HG02623 (cell line): ENCODE results near the gene TEX36.
"Not testable (repeated sequence)": the region's sequence is repeated elsewhere in the genome, so short reads cannot be mapped to it uniquely, and the experiment has no call there.

Source experiments
- ATAC-seq: cut with Tn5 transposase; IDR thresholded peaks from one replicate; pipeline ENCODE4 v1.9.1; 2021; ENCODE audit warnings: moderate library complexity; ENCODE audit not compliant: unreplicated experiment

The TEX36 gene

DNA sequence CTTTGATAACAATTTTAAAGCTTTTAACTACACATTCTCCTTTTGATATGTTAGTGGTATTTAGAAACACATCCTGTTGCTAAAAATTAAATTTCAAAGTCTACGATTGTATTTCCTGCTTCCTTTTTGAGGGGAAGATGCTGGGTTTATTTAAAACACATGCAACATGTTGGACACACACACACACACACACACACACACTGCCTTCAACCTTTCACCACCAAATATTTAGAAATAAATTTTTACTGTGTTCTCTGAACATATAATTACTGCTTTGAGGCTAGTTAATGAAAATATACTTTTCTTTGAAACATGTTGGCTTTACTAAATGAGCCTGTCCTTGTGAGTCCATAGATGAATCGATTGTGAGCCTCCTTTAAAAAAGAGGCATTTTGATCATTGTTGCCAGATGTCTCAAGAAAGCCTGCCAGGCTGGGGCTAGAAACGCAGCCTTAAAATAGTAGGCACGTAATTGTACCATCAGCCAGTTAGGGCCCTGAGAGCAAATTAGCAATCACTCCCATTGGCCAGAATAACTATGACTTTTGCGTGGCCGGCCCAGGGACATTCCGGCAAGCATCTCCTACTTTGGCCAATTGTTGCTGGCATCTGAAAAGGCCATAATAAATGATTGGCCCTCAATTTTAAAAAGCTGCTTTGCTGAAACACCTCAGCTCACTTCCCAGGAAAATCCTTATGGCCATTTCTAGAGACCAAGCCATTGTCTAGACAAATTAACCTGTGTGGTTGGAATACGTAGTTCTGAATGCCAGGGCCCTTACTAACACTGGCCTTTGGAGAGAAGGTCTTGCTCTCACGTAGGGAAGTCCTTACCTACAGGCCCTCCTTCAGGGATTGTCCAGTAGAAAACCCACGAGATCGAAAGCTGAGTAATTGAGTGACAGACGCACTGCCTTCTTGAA is 9.9 kb upstream of the TEX36 start:
- no peak for ATAC-seq

DNA sequence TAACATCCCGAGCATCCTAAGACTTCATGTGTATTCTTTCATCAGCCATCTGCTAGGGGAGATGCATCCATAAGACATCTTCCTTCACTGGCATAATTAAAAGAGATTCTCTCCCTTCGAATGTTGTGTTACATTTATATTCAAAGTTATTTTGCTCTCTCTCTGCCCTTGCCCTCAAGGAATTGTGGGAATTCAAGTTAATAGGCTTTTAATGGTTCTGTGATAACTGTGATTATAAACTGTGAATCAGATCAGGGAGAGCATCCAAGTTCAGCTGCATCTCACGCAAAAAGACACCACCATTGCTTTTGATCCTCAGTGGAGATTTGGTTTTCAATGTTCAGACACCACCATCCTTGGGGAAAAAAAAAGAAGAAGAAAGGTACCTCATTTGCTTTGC is 9.2 kb upstream of the TEX36 start:
- ATAC-seq: no peak

DNA sequence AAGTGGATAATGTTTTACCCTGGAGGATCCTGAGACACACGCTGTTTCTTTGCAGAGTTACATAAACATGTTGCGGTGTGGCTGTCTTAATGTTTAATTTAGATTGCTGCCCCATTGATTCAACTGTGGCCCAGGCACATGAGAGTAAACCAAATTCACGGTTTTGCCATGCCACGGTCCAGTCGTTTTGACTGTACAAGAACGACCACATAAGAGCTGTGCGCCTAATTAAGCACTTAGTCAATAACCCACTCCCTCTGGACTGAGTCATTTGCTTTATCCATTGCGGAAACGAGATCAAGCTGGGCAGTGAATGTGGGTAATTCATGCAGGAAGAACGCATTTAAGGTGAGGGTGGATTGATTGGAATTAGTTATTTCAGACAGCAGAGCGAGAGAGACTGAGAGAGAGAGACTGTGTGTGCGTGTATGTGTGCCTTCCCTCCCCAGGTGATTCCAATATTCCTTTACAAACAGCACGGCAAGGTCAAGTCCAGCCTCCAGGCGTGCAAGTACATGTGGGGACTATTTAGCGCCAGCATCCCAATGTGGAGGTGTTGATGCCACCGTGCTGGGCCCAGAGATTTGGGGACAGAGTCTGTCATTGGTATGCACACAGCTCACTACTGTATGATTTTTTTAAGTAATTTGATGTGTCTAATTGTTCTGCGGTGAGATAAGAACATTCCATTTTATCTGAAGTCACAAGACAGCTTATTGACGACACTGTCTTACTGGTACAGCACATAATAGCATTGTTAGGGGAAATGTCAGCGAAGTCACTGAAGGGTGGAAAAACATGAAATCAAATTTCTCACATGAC is 8.4 kb upstream of the TEX36 start:
- ATAC-seq: no peak

DNA sequence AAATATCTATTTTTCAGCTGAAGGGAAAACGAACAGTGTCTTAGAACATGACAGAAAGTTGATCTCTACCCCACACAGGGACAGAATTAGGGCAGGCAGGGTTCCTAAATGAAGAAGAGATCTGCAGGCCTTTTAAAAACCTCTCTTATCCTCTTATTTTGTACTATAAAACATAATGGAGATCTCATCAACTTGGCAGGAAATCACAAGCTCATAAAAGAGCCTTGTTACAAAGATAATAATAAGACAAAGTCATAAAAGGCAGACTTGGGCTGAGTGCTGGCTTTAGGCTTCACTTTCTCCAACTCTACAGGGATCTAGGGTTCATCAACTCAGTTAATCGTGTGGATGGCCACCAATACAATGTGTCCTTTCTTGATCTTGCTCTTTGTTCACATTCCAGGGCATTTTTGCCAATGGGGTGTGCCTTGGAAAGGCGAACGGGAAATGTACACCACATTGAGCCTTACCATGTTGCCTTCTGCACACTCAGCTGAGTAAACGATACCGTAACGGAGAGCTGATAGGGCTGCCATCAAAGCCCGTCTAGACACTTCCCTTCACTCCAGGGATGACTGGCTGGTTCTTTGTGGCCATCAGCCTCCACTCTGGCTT is 7.1 kb upstream of the TEX36 start:
- no peak for ATAC-seq

DNA sequence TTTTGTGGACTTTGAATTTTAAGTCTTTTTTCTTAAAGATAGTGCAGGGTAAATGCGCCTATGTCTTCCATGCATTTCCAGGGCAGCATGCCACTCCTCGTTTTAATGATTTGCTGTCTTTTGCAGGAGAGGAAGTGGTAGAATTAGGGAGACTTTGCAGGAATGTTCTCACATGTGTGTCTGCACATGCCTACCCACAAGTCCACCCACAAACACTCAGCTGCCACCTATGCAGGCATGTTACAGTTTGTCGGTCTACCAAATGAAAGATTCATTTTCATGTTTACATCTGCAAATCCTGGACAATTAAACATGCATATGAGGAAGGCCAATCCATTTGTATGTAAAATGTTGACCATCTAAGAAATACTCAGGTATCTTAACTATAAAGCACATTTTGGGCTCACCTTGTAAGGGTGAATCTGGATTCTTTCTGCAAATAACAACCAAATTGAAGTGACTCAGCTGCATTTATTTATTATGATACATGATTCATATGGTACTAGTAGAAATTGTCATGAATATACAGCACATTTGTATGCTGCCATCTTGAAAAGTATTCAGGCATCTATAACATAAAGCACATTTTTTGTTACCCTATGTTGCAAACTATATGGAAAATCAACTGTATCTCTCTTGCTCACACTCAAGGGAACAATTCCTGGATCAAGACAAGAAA is 4.7 kb upstream of the TEX36 start:
- no peak for ATAC-seq

DNA sequence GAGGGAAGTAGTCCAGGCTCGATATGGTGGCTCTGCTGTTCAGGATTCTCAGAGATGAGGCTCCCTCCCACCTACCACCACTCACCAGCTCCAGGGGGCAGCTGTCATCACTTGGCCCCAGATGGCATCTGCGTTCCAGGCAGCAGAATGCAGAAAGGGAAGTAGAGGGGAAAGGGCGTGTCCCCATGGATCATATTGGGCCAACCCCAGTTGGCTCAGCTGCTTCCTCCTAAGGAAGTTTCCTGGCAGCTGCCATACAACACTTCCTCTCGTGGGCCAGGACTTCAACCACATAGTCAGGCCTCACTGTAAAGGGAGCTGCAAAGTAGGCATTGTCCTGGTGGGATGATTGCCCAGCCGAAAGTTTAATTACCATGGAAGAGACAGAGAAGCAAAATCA is 1.6 kb upstream of the TEX36 start:
- no peak for ATAC-seq

DNA sequence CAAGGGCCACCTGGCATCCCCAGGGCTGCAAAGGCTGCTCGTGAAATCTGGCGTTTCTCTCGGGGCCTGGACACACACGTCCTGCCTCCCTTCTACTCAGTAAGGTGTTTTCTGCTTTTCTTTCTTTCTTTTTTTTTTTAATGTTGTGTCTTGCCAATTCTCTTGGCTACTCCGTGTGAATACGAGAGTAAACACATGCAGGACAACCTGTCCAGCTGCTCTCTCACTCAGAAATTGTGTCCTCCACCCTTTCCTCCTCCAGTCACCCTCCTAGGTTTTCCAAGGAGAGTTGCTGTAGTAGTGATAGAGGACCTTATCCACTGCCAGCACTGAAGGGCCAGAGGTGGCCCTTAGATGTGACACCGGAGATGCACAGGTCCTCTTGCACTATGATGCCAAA is 858 bp upstream of the TEX36 start:
- ATAC-seq: no peak

DNA sequence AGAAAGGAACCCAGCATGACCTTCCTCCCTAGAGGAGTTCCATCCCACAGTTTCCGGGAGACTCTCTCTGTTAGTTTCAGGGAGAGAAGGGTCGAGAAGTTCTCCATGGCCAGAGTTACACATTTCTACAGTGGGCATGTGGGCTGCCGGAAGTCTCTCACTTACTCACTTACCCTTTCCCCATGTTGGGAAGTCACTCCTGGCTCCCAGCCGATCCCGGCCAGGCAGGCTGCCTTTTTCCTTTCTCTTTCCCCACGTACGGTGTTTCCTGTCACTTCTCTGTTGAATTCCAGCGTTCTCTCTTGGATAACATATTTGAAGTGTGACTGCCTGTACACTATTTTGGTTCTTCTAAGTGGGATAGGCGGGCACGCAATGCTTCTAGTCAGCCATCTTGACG is 3.5 kb downstream of the TEX36 start:
- no peak for ATAC-seq

DNA sequence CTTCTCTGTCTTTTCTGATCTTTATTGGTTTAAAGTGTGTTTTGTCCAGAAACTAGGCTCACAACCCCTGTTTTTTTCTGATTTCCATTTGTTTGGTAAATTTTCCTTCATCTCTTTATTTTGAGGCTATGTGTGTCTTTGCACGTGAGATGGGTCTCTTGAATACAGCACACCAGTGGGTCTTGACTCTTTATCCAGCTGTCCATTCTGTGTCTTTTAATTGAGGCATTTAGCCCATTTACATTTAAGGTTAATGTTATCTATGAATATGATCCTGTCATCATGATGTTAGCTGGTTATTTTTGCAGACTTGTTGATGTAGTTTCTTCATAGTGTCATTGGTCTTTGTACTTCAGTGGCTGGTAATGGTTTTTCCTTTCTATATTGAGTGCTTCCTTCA is 10.1 kb downstream of the TEX36 start:
- ATAC-seq: no peak

DNA sequence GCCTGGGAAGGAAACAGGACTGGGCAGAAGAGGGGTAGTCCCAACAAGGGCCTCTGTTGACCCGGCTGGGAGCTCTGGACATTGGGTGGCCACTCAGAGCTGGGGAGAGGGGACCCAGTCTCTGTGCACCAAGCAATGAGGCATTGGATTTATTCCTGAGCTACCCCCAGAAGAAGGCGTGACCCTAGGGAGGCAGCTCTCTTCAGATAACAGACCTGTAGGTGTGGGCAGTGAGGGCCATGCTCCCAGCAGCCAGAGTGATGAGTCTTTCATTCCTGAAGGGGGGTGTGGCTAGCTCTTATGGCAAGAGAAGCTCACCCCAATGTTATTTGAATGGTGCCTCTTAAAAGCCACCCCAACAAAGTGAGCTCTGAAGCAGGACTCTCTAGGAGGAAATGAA is 20.4 kb downstream of the TEX36 start:
- no peak for ATAC-seq

DNA sequence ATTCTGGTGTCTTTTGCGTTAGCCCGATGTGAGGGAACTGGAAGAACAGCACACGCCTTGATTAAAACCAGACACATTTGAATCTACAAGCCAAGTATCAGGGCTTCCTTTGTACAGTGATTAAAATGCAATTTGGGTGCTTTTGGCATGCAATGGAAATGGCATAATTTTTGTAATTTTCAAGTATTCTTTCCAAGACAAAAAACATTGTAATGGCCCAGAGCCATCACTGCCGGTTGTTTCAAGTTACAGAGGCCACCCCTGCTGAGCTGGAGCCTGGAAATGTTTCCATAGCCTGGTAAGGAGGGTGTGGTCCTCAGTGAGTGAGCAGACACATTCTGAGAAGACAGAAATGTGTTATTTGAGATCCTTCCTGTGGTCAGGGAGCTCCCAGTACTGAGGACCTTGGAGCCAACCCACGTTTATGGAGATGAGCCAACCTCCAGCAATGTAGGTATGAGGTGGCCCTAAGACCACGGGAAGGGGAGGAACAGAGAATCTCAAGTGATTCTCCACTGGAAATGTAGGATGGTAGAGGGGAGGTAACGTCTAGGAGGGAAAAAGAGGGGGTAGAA is 20.9 kb downstream of the TEX36 start:
- ATAC-seq: no peak

DNA sequence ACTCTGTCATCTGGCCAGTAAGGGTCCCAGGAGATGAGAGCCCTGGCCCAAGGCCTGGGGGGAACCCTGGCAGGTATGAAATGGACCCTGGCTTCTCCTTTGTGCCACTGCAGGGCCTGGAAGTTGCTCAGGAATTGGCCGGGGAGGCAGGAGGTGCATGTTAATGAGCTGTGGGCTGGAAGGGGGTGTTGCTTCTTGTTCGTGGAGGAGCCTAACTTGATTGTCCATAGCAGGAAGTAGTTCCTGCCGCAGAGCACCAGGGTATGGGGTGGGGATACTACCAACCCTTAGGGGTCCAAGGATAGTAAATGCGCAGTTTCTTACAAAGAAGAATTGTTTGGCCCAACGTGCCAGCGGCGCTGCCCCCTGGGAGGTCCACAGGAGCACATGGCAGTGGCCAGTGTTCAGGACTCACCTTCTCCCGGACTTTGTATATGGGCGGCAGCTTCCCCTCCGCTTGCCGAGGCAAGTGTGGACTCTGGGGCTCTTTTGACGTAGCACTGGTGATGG is 21.5 kb downstream of the TEX36 start:
- no peak for ATAC-seq

DNA sequence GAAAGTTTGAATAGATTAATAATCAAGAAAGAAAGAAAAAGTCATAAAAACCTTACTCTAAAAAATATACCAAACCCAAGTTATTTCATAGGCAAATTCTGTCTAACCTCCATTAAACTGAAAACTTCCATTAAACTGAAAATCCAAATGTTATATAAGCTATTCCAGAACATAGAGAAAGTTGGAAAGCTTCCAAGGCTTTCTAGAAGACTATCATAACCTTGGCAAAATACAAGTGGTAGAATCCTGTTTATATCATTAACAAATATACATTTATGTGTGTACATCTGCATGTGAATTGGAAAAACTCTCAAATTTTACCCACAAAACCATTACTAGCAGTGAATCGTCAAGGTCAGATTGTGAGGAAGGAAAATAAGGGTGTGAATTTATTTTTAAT is 23.9 kb downstream of the TEX36 start:
- no peak for ATAC-seq

DNA sequence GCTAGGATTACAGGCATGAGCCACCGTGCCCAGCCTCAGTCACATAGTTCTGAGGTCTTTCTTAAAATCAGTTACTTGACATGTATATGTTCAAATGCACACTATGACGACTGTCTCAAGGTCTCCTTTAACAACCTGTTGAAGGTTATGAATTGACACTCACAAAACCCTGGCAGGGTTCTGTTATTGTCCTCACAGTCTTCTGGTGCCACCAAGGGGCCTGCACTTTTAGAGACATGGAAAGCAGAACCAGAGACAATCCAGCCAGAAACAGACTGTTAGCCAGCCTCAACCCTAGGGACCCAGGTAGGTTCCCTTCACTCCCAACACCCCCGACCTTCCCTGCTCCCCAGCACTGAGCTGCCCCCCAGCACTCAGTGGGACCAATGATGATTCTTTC is 26.4 kb downstream of the TEX36 start:
- no peak for ATAC-seq

DNA sequence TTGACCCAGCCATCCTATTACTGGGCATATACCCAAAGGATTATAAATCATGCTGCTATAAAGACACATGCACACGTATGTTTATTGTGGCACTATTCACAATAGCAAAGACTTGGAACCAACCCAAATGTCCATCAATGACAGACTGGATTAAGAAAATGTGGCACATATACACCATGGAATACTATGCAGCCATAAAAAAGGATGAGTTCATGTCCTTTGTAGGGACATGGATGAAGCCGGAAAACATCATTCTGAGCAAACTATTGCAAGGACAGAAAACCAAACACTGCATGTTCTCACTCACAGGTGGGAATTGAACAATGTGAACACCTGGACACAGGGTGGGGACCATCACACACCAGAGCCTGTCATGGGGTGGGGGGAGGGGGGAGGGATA is 29.9 kb downstream of the TEX36 start:
- ATAC-seq: not testable (repeated sequence)

DNA sequence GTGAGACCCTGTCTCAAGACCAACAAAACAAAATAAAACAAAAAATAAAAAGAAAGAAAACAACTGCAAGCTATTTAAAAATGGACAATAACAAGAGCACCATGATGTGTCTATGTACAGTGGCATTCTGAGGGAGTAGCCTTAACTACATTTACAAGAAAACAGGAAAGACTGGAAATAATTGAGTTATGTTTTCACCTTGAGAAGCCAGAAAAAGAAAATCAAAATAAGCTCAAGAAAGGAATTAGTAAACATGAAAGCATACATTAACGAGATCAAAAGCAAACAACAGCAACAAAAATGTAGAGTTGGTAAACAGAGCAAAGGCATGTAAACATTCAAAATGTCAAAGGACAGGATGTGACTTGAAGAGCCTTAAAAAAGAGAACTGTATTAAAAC is 36.7 kb downstream of the TEX36 start:
- ATAC-seq: no peak

DNA sequence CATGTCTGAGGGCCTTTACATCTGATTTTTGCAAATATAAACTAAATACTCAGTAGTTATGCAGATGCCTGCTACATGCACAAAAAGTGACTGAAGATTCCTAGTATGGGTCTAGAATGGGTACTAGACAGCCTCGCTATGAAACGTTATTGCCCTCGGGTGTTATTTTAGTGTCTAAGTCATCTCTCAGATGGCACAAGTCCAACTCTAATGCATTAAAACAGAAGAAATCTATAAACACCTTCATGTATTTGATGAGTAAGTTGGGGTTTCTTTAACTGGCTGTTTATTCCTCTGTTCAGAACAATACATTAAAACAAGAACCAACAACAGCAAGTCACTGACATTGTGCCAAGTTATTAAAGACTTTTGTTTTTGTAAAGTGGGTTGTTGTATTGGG is 41.6 kb downstream of the TEX36 start:
- ATAC-seq: no peak

DNA sequence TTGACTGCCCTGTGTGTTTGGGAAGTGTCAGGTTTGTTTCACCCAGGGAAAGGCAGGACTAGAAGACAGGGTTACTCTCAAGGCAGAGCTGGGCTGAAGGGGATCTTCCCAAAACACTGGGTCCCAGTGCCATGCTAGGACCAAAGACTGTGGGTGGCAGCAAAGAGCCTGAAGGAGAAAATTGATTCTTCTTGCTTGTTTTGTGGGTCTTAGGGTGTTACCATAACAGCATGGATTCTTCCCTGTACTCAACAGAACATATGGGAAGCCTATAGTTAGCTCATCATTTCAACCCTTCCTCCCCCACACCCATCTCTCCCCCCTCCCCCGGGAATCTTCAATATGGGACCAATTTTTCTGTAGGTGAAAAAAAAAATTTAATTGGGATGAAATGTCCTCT is 42.3 kb downstream of the TEX36 start:
- ATAC-seq: no peak

DNA sequence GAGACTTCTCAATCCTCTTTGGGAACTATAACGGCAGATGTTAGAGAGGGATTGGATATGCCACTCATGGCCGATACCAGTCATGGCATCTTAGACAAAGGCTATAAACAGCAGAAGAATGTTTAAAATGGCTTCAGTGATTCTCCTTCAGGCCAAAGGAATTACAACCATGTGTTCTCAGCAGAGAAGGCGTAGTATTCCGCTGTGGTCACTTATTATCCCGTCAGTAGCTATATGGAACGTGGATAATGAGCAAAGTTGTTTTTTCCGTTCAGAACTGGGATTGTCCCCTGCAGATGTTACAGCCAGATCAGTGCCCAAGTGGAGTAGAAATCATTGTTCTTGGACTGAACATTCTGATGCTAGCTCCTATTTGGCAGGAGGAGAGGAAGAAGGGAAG is 43.1 kb downstream of the TEX36 start:
- ATAC-seq: no peak

DNA sequence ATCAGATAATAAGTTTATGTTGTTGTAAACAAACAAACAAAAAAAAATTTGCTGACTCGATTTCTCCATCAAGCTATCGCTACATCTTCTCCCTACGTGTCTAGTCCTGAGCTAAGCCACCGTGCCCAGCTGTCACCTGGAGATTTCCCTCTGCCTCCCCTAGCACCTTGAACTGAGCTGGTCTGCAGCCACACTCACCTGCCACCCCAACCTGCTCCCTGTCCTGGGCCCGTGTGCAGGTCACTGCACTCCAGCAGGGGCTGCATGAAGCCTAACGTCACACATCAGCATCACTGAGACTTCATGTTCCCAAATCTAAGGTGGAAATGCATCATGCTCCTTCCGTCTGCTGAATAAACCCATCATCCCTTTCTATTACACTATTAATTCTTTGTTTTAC is 44.4 kb downstream of the TEX36 start:
- ATAC-seq: no peak

DNA sequence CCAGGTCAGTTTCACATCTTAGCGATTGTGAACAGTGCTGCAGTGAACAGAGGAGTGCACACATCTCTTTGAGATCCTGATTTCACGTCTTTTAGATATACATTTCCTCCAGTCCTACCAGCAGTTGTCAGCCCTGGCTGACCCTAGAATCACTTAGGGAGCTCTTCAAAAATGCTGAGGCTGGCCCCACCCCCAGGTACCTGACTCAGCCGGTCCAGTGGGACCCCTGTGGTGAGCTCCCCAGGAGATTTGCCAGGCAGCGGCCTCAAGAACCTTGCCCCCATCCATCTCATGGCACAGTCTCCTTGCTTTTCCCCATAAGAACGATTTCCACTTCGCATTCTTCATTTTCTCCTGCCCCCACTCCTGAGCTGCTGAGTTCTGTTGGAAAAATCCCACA is 45.5 kb downstream of the TEX36 start:
- no peak for ATAC-seq
